Stimulated activated CD4-positive, alpha-beta T cell treated with anti-CD3 and anti-CD28 coated beads, Interleukin-4, amount 100 ng/mL, for 24 hours (primary cell): ENCODE data around the gene ZNF415.
"Not testable (repeated sequence)": the region's sequence is repeated elsewhere in the genome, so short reads cannot be mapped to it uniquely, and the experiment has no call there.

ENCODE experiments used
- DNase-seq: peaks from one replicate; pipeline ENCODE4 v3.0.0-alpha.2; 2020

Gene ZNF415

DNA sequence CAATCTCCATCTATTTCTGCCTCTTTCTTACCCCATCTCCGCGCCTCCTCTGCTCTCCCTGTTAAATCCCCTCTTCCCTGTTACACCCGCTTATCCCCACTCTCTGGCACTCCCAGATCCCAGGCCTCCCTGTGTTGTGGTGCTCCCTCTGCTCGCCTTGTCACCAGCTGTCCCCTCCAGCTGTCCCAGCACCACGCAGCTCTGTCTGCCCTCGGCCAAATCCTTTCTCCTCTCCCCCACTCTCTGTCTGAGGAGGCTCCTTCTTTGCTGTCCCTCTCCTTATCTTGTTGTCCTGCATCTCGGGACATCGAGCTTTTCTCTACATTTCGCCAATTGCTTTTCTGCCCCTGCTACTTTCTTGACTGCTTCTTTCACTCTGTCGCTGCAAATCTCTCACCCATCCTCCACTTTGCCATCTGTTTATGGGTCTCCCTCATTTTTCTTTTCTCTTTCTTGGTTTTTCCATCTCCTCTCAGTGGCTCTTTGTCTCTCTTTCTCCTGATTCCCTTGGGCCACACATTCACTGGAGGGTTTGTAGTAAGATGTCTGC lies 30.4 kb downstream of the ZNF415 start:
- no peak for DNase-seq

DNA sequence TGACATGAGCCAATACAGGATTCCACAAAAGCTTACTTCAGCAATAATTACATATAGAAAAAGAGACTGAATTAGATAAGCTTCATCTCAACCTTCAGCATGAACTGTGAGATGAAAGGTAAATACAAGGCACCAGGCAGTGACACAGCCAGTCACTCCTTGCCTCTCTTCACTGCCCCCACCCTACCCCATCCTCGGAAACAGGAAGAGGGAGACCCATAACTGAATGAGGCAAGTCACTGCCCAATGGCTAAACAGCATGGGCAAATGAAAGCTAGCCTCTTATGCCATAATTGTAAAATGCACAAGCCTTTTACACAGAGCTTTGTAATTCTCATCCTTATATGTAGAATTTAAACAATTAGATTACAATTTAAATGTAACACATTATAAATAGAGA lies 31.2 kb downstream of the ZNF415 start:
- DNase-seq, result no peak

DNA sequence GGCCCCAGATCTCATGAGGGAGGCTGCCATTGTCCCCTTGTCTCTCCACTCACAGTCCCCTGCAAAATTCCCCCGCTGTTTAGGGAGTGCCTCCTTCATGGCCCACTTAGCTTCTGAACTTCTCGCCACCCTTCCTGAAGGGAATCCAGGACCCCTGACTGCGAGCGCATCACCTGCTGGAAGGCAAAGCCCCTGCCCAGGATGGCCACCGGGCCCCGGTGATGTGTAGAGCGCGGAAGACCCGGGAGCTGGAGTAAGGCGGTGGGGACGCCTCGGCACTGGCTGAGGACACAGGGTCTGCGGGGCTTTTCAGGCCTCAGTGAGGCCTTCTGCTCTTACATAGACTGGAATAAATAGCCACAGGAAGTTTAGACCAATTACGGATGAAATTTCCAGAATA lies 34.1 kb downstream of the ZNF415 start:
- DNase-seq, result not testable (repeated sequence)

DNA sequence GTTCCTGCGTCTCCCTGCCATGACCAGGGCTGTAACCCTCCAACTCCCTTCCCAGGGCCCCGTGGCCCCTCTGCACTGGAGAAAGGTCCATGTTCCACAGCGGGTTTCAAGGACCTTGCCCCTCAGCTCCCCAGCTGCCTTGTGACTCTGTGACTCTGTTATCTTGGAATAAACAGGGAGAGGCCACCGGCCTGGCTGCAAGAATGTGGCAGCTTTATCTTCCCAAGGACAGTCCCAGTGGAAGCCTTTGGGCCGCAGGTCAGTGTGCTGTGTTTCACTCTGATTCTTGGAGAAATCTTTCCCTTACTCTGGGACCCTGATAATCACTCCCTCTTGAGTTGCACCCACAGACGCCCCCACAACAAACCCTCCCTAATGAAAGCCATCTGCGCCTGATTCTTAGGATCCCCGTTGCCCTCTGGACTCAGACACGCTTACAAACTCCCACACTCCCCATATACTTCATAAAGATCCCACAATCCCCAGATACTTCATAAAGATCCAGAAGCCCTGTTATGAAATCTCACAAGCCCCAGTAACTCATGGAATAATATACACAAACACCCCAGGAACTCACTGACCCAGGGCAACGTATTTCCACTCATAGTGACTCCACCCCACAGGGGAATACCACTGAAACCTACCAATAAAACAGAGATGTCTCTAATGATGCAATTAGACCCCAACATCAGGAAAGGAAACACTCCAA lies 35.6 kb downstream of the ZNF415 start:
- not testable (repeated sequence) for DNase-seq

DNA sequence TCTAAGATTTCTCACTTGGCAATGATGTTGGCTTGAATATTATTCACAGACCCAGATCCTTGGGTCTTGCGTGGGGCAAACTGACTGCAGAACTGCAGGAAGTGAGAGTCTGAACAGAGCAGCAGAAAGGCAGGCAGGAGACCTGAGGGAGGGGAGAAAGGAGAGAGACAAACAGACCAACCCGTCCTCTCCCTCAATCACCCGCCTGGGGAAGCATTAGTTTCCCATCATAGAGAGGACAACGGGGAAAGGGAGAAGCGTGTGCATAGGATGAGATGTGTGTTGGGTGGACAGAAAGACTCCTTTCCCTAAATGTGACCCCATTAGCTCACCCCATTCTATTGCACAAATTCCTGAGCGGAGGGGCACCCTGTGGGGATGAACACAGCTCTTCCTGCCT lies 36.1 kb downstream of the ZNF415 start:
- DNase-seq, result not testable (repeated sequence)

DNA sequence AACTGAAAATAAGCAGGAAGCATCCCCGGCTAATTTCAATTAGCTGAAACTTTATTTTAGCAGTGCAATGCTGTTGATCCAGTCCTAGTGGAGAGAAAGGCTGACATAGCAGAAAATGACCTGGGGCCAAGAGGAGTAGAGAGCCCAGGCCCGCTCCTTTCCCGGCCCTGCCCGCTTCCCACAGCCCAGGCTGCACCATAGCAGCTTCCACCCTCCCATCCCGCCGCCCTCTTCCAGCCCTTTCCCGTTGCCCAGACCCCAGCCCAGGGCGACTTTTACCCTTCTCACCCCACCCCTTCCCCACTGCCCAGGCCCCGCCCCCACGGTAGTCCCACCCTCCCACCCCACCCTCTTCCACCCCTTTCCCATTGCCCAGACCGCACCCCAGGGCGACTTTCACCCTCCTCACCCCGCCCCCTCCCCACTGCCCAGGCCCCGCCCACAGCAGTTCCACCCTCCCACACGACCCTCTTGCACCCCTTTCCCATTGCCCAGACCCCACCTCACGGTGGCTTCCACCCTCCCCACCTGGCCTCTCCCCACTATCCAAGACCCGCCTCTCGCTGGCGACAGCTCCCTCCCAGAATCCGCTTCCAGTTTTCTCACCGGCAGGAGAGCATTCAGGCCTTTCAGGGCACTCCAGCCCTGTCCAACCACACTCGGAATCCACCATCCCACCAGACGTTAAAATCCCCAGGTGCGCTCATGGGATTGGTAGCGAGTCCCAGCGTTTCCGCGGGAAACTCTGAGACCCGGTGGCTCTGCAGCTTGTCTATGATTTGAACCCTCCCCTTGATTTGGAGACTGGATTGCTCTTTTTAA lies 37.7 kb downstream of the ZNF415 start:
- DNase-seq, result no peak

DNA sequence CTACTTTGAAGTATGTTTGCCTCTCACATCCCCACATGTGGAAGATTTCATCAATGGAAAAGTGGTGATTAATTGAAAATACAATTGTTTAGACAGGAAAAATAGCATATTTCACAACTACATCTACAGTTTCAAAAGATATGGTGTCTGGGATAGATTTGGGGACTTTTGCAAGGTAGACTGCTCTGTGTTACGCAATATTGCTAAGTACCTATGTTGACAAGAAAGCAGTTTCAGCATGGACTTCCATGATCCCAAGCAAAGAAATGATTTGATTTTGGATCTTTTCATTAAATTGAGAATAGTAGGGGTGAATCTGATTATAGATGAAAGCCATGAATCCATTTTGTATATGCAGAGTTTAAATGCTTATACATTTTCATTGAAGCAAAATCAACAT lies 40.0 kb downstream of the ZNF415 start:
- no peak for DNase-seq

DNA sequence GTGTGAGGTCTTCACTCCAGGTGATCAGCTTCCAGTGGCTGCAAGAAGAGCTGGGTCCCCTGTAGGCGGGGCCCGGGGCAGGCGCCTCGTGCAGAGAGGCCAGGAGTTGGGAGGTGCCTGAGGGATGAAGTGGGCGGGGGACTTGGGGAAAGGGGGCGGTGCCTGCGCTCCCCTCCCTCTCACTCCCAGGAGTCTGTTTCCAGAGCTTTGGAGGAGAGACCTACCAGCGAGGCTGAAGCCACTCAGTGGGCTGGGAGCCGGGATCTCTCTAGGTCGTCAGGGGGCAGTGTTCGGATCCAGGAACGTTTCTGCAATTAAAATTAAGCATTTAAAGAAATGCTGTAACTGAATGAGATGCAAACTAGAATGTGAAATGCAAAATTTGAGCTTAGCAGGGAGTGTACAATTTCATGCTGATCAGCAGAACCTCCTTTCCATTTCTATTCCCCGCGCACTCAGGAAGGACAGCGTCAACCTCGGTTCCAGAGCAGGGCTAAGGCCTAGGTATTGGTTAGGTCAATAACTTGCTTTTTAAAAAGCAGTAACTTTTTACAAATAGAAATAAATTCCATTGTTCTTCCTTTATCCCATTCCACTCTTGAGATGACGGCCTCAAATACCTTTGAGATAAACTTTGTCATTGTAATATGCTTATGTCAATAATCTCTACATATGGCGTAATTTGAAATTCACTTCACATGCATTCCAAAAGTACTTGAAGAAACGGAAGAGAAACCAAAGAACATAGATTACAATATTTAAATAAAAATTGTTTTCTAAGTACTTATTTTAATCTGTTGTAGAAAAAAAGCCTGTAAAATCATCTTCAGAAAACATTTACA lies 41.1 kb downstream of the ZNF415 start:
- no peak for DNase-seq

DNA sequence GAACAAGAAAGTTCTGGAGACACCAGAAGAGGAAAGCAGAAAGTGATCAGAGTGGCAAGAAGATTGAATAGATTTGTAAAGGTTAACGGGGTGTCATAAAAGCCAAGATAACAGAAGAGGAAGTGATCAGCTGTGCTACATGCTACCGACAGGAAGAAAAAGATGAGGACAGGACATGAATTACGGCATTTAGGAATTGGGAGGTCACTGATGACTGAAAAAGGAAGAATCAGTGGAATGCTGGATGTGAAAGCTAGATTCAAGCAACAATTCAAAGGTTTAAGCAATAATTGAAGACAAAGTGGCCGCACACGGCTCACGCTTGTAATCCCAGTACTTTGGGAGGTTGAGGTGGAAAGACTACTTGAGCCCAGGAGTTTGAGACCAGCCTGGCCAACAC lies 44.6 kb downstream of the ZNF415 start:
- DNase-seq, result no peak

DNA sequence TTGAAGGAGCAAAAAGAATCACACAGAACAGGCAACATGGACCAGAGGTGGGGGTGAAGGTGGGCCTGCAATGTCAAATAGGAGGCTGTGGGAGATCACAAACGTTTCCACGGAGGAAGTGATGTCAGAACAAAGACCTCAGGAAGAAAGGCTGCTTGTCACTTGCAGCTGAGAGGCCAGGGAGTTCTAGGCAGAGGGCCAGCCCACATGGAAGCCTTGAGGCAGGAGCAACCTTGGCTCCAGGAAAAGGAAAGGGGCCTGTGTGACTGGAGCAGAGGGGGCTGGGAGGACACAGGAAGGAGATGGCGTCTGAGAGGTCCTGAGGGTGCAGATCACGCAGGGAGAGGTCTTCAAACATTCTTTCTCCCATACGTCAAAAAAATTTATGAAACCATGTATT lies 45.8 kb downstream of the ZNF415 start:
- no peak for DNase-seq

DNA sequence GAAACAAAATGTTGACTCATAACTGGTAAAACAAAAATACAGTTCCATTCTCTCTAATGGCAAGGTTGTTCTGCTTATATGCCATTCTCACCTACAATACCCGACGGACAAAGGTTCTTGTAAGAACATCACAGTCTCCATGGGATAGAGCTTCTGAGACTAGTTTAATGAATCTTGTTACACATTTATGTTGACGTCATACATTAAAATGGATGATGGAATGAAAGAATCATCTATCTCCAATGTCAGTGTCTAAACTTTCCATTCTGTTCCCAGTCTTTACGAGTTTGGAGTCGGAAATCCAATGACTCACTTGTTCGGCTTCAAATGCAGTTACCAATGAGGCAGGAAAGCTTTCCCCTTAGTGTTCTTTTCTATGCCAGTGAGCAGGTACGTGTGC lies 47.2 kb downstream of the ZNF415 start:
- DNase-seq, result no peak

DNA sequence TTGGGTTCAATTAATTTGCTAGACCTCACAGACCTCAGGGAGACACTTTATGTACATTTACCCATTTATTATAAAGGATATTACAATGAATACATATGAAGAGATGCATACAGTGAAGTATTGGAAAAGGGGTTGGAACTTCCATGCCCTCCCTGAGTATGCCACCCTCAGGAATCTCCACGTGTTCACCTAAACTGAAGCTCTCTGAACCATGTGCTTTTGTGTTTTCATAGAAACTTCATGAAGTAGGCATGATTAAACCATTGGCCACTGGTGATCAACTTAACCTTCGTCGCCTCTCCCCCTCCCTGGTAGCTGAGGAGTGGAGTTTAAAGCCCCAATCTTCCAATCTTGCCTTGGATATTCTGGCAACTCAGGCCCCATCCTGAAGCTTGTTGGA lies 49.8 kb downstream of the ZNF415 start:
- DNase-seq, result no peak

DNA sequence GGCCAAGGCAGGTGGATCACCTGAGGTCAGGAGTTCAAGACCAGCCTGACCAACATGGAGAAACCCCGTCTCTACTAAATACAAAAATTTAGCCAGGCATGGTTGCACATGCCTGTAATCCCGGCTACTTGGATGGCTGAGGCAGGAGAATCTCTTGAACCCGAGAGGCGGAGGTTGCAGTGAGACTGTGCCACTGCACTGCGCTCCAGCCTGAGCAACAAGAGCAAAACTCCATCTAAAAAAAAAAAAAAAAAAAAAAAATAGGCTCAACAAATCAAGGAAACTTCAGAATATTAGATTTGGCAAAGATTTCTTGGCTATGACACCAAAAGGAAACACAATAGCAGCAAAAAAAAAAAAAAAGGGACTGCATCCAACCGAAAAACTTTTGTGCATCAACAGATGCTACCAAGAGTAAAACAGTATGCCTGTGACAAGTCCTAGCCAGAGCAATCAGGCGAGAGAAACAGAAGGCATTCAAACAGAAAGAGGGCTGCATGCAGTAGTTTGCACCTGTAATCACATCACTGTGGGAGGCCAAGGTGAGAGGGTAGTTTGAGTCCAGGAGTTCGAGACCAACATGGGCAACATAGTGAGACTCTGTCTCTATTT lies 53.3 kb downstream of the ZNF415 start:
- no peak for DNase-seq

DNA sequence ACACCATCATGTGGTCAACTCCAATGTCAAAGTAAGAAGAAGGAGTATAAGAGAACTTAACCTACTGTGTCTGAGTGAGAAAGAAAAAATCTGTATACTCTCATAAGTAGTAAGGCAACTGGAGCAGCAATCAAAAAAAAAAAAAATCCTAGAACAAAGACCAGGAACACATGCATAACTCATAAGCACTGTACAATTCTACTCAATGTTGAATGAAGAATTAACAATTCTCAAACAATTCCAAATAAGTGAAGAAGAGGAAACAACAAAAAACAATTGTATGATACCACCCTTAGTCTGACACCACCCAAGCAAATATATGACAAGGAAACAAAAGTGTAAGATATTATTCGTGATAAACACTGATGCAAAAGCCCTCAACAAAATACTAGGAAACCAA lies 54.0 kb downstream of the ZNF415 start:
- DNase-seq, result no peak

DNA sequence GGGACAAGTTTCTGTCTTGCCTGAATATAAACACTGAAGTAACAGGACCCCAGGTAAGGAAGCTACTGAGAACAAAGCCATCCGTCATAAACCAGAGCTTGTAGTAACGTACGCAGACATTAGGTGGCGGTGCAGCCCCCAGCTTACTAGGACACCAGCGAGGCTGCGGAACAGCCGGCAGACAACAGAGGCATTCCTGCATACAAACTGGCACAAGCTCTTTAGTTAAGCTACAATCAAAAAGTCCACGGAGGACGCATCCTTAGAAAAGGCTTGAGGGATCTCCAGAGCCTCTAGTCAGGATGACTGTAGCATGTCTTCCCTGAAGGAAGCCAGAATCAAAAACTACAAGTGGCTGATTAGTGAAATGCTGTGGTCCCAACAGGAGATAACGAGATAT lies 55.7 kb downstream of the ZNF415 start:
- no peak for DNase-seq

DNA sequence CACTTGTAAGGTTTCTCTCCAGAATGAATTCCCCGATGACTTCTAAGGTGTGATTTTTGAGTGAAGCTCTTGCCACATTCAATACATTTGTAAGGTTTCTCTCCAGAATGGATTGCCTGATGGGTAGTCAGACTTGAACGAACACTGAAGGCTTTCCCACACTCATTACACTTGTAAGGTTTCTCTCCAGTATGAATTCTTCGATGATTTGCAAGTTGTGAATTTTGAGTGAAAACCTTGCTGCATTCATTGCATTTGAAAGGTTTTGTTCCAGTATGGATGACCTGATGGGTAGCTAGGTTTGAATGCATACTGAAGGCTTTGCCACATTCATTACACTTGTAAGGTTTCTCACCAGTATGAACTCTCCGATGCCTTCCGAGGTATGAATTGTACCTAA lies 63.9 kb downstream of the ZNF415 start:
- DNase-seq, result no peak

DNA sequence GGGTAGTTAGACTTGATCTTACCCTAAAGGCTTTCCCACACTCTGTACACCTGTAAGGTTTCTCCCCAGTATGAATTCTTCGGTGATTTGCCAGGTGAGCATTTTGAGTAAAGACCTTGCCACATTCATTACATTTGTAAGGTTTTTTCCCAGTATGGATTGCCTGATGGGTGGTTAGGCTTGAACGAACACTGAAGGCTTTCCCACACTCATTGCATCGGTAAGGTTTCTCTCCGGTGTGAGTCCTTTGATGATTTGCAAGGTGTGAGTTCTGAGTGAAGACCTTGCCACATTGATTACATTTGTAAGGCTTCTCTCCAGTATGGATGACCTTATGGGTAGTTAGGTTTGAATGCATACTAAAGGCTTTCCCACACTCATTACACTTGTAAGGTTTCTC lies 64.5 kb downstream of the ZNF415 start:
- no peak for DNase-seq

DNA sequence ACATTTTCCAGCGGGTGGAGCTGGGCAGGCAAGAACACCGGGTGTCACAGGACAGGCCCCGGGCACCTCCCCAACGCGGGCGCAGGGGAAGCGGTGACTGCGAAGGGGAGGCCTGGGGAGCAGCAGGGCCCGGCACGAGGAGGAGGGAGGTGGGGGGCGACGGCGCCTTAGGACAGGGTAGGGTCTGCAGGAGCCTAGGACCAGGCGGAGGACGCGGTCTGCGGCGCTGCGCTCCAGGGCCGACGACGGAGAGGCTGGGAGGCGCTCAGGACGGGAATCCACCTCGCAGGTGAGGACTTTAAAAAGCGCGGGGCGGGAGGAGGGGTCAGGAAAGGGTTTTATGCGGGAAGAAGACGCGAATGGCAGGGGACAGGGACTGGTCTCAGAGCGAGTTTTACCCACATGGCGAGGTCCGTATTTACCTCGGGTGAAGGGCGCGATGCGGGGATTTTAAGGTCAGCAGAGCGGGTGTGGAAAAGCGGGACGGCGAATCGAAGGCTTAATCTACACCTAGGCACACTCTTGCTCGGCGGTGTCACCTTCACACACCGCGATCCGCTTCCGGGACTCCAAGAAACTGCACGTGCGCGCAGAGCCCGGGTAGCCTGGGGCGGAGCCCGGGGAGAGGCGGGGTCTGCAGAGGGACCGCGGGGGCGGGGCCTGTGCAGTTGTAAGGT lies 74.7 kb downstream of the ZNF415 start:
- DNase-seq, result no peak
